Astrocyte (in vitro differentiated cells and primary cell): ENCODE measurements around the gene WDHD1. TPM values are rescaled to one million over a fixed set of nuclear protein-coding genes. Genes with fewer than 3 reads are reported as not detected.
A peak's percentile ranks its signal among the peaks of the same experiment; 100 is the strongest.

Source experiments
- DNase-seq: peaks from one replicate; pipeline ENCODE4 v3.0.0-alpha.2; 2010; ENCODE audit warnings: low read depth
- FAIRE-seq: peaks from 2 replicates; lab custom pipeline; 2011; peaks lifted over from hg19 to GRCh38; lab: Jason Lieb, UNC
- H2AFZ ChIP-seq: 2 replicates; pipeline ENCODE4 v1.6.0; 2012; ENCODE audit warnings: low read depth, low read length, inconsistent platforms
- H3K27ac ChIP-seq: 2 replicates; pipeline ENCODE4 v1.5.1; 2011; ENCODE audit warnings: low read depth, low read length, inconsistent platforms
- H3K27me3 ChIP-seq: 2 replicates; pipeline ENCODE4 v1.6.0; 2011; ENCODE audit warnings: low read length, inconsistent platforms; ENCODE audit not compliant: insufficient read depth
- H3K36me3 ChIP-seq: 2 replicates; pipeline ENCODE4 v1.5.1; 2011; ENCODE audit warnings: low read length, inconsistent platforms; ENCODE audit not compliant: insufficient read depth
- H3K4me1 ChIP-seq: 2 replicates; pipeline ENCODE4 v1.5.1; 2011; ENCODE audit warnings: low read length, inconsistent platforms; ENCODE audit not compliant: insufficient read depth
- H3K4me2 ChIP-seq: 2 replicates; pipeline ENCODE4 v1.6.0; 2012; ENCODE audit warnings: low read length, inconsistent platforms
- H3K4me3 ChIP-seq: 2 replicates; pipeline ENCODE4 v1.5.1; 2011; ENCODE audit warnings: low read depth, mild to moderate bottlenecking, low read length, inconsistent platforms; ENCODE audit not compliant: insufficient read depth
- H3K79me2 ChIP-seq: 2 replicates; pipeline ENCODE4 v1.6.0; 2012; ENCODE audit warnings: mild to moderate bottlenecking, low read length, inconsistent platforms; ENCODE audit not compliant: insufficient read depth
- H3K9ac ChIP-seq: 2 replicates; pipeline ENCODE4 v1.6.0; 2012; ENCODE audit warnings: mild to moderate bottlenecking, low read length, inconsistent platforms
- H3K9me3 ChIP-seq: 2 replicates; pipeline ENCODE4 v1.5.1; 2012; ENCODE audit warnings: low read depth, mild to moderate bottlenecking, low read length, inconsistent platforms; ENCODE audit not compliant: insufficient read depth
- H4K20me1 ChIP-seq: 2 replicates; pipeline ENCODE4 v1.6.0; 2012; ENCODE audit warnings: low read length, inconsistent platforms; ENCODE audit not compliant: insufficient read depth
- H3K27ac Mint-ChIP-seq: one replicate; pipeline ENCODE4 v1.8.0; 2021; ENCODE audit warnings: mild to moderate bottlenecking, mixed read lengths; ENCODE audit not compliant: unreplicated experiment
- H3K27me3 Mint-ChIP-seq: one replicate; pipeline ENCODE4 v1.8.0; 2021; ENCODE audit warnings: low read depth, mixed read lengths; ENCODE audit not compliant: unreplicated experiment
- H3K36me3 Mint-ChIP-seq: one replicate; pipeline ENCODE4 v1.8.0; 2021; ENCODE audit warnings: low read depth, mixed read lengths; ENCODE audit not compliant: unreplicated experiment
- H3K4me1 Mint-ChIP-seq: one replicate; pipeline ENCODE4 v1.8.0; 2021; ENCODE audit warnings: low read depth, mixed read lengths; ENCODE audit not compliant: unreplicated experiment
- H3K4me3 Mint-ChIP-seq: one replicate; pipeline ENCODE4 v1.8.0; 2021; ENCODE audit warnings: mild to moderate bottlenecking, moderate library complexity, mixed read lengths; ENCODE audit not compliant: unreplicated experiment
- H3K9me3 Mint-ChIP-seq: one replicate; pipeline ENCODE4 v1.8.0; 2021; ENCODE audit warnings: mild to moderate bottlenecking, mixed read lengths; ENCODE audit not compliant: unreplicated experiment
- EZH2 ChIP-seq: IDR thresholded peaks from 2 replicates; pipeline ENCODE4 v1.6.1; 2012; ENCODE audit warnings: mild to moderate bottlenecking, low read length, inconsistent platforms; ENCODE audit not compliant: insufficient read depth
- total RNA-seq: library from RNA; stranded (reverse); gene quantifications from 2 replicates; pipeline ENCODE4 v1.2.1, GENCODE V29; 2021
- TF ChIP-seq, protein P1 (sequence below): IDR thresholded peaks from 2 replicates; pipeline ENCODE4 v1.5.1; 2011; ENCODE audit warnings: low read depth, mild to moderate bottlenecking, inconsistent platforms, low read length, moderate library complexity; ENCODE audit not compliant: insufficient read depth

Gene WDHD1
- total RNA-seq, 1 donor from 2014 or later: 9.3 TPM

DNA sequence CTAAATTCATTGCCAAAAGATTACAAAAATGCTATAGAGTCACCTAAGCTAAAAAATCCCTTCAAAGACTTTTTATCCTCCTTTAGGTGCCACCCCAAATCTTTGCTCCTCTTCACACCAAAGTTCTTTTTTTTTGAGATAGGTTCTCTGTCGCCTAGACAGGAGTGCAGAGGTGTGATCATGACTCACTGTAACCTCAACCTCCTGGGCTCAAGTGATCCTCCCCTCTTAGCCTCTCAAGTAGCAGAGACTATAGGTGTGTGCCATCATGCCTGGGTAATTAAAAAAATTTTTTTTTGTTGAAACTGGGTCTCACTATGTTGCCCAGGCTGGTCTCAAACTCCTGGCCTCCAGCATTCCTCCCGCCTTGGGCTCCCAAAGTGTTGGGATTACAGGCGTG, 47.9 kb downstream of the WDHD1 start:
- Mint-ChIP-seq H3K4me1 (peaks cover 3% of the 10 kb centered on the region), H3K4me3 (no peak overlapping the region), H3K27me3 (no peaks in the 10 kb centered on the region), H3K27ac (no peak overlapping the region), H3K36me3 (no peaks in the 10 kb centered on the region), H3K9me3 (no peaks in the 10 kb centered on the region)
- H4K20me1 ChIP-seq: no peaks in the 10 kb centered on the region
- DNase-seq (no peak), FAIRE-seq (no peak)
- H3K9ac ChIP-seq: no peak overlapping the region
- no peaks in the 10 kb centered on the region for H3K9me3 ChIP-seq
- no peaks in the 10 kb centered on the region for H3K27me3 ChIP-seq
- H3K36me3 ChIP-seq: peaks cover 4% of the 10 kb centered on the region
- TF ChIP-seq, protein P1, sequence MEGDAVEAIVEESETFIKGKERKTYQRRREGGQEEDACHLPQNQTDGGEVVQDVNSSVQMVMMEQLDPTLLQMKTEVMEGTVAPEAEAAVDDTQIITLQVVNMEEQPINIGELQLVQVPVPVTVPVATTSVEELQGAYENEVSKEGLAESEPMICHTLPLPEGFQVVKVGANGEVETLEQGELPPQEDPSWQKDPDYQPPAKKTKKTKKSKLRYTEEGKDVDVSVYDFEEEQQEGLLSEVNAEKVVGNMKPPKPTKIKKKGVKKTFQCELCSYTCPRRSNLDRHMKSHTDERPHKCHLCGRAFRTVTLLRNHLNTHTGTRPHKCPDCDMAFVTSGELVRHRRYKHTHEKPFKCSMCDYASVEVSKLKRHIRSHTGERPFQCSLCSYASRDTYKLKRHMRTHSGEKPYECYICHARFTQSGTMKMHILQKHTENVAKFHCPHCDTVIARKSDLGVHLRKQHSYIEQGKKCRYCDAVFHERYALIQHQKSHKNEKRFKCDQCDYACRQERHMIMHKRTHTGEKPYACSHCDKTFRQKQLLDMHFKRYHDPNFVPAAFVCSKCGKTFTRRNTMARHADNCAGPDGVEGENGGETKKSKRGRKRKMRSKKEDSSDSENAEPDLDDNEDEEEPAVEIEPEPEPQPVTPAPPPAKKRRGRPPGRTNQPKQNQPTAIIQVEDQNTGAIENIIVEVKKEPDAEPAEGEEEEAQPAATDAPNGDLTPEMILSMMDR: no peak
- TF ChIP-seq EZH2: no peak
- no peak overlapping the region for H3K4me2 ChIP-seq
- H3K4me3 ChIP-seq: no peak overlapping the region
- no peak overlapping the region for H3K27ac ChIP-seq
- H2AFZ ChIP-seq: no peak overlapping the region
- H3K79me2 ChIP-seq: no peaks in the 10 kb centered on the region
- peaks cover 13% of the 10 kb centered on the region for H3K4me1 ChIP-seq

DNA sequence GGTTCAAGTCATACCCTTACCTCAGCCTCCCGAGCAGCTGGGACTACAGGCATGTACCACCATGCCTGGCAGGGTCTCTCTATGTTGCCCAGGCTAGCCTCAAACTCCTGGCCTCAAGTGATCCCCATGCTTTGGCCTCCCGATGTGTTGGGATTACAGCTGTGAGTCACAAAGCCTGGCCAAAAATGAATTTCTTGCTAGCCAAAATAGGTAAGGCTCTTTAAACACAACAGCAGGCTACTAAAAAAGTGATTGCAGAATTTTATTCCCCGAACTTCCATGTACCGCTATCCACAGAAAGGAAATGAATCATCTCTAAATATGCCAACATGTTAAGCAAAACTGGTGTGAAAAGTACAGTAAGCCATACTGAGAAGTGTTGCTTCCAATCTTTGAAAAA, 50.6 kb downstream of the WDHD1 start:
- H3K27ac Mint-ChIP-seq: peak overlapping the region; percentile 66
- no peak for TF ChIP-seq EZH2
- TF ChIP-seq, protein P1: no peak
- no peak overlapping the region for H3K4me3 Mint-ChIP-seq
- H3K9me3 Mint-ChIP-seq: no peaks in the 10 kb centered on the region
- H3K79me2 ChIP-seq: no peaks in the 10 kb centered on the region
- FAIRE-seq: peak; percentile 81
- H3K36me3 ChIP-seq: peaks cover 2% of the 10 kb centered on the region
- H2AFZ ChIP-seq: peak overlapping the region; percentile 4
- no peaks in the 10 kb centered on the region for H3K27me3 Mint-ChIP-seq
- no peak overlapping the region for H3K9ac ChIP-seq
- no peak overlapping the region for H3K4me3 ChIP-seq
- H3K4me1 Mint-ChIP-seq: peaks cover 3% of the 10 kb centered on the region
- no peaks in the 10 kb centered on the region for H4K20me1 ChIP-seq
- H3K9me3 ChIP-seq: no peaks in the 10 kb centered on the region
- peak overlapping the region; percentile 57 for H3K27ac ChIP-seq
- peak; percentile 87 for DNase-seq
- H3K4me1 ChIP-seq: peaks cover 13% of the 10 kb centered on the region
- peak overlapping the region; percentile 65 for H3K4me2 ChIP-seq
- no peaks in the 10 kb centered on the region for H3K36me3 Mint-ChIP-seq
- H3K27me3 ChIP-seq: no peaks in the 10 kb centered on the region

DNA sequence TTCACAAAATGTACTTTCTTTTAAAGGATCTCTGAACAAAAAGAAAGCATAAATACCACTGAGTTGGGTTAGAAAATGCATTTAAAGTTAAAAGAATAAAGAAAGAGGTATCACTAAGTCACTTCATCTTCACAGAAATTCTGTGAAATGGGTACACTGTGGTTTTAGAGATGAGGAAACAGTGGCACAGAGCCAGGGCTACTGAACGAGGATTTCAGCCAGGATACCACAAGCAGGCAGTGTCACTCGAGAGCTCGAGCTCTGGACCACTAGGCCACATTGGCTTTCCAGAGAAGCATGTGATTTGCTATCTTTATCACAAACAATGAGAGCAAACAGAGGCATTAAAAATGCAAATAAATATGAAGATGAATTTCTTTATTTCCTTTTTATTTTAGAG, 51.0 kb downstream of the WDHD1 start:
- H3K9me3 ChIP-seq: no peaks in the 10 kb centered on the region
- peaks cover 2% of the 10 kb centered on the region for H3K36me3 ChIP-seq
- DNase-seq (peak; percentile 0), FAIRE-seq (no peak)
- peak overlapping the region; percentile 65 for H3K4me2 ChIP-seq
- no peaks in the 10 kb centered on the region for H3K36me3 Mint-ChIP-seq
- H3K27me3 ChIP-seq: no peaks in the 10 kb centered on the region
- H3K27ac ChIP-seq: peak overlapping the region; percentile 57
- H3K4me1 ChIP-seq: peaks cover 13% of the 10 kb centered on the region
- no peak for TF ChIP-seq EZH2
- no peaks in the 10 kb centered on the region for H4K20me1 ChIP-seq
- no peak overlapping the region for H3K4me3 ChIP-seq
- H3K27ac Mint-ChIP-seq: peak overlapping the region; percentile 66
- H3K4me1 Mint-ChIP-seq: peaks cover 3% of the 10 kb centered on the region
- no peaks in the 10 kb centered on the region for H3K9me3 Mint-ChIP-seq
- no peak overlapping the region for H3K4me3 Mint-ChIP-seq
- no peaks in the 10 kb centered on the region for H3K27me3 Mint-ChIP-seq
- no peaks in the 10 kb centered on the region for H3K79me2 ChIP-seq
- no peak overlapping the region for H2AFZ ChIP-seq
- H3K9ac ChIP-seq: no peak overlapping the region
